GM12891 (cell line): ENCODE measurements around the gene SRPK3.

Source experiments
- POLR2A ChIP-seq: IDR thresholded peaks from 2 replicates; pipeline ENCODE4 v1.6.1; 2011; ENCODE audit warnings: low read depth, low read length, control low read depth
- POLR2AphosphoS5 ChIP-seq: IDR thresholded peaks from 2 replicates; pipeline ENCODE4 v1.6.1; 2011; ENCODE audit warnings: low read depth, low read length, control low read depth

- TF ChIP-seq POLR2AphosphoS5 (no peak), POLR2A (no peak)
Observed at GRCh38 chrX:153832728-153833127, 51.9 kb downstream of the SRPK3 start.
